ENCODE data around the gene MLXIPL.
"Not testable (repeated sequence)": the region's sequence is repeated elsewhere in the genome, so short reads cannot be mapped to it uniquely, and the experiment has no call there.

The MLXIPL gene

GRCh38 chr7:73613954-73614735, 10.2 kb downstream of the MLXIPL start:
- H3K4me3 ChIP-seq (ENCODE audit: control insufficient read depth, low read depth, low read length) = no peak overlapping the region
- no peak for TF ChIP-seq CTCF (conservative IDR thresholded peaks at IDR 0.05; ENCODE audit: control insufficient read depth, insufficient read depth, low read depth, low read length)
- no peak for DNase-seq (ENCODE audit: low read depth)

DNA sequence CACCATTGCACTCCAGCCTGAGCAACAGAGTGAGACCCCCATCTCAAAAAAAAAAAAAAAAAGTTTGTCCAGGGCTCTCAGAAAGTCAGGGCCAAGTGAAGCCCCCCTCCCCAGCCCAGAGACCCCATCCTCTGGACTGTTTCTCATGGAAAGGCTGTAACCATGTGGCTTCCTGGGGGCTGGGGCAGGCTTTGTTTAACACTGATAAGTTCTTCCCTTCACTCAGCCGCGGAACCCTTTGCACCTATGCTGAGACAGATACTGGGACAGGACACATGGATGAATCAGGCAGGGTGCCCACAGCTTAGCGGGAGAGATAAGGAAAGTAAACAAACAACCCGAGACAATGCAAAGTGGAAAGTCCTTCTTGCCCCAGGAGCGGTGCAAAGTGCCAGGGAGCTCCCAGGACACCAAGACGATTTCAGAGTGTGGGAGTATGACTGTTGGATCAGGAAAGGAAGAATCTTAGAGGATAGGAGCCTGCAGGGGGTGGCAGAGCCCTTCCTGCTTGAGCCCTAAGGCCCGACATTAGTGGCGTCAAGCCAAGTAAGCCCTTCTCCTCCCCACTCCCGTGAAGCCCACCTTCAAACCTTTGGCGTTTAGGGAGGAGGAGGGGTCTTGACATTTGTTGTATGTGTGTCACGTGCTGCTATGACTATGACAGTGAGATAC, 11.6 kb downstream of the MLXIPL start:
- TF ChIP-seq CTCF (conservative IDR thresholded peaks at IDR 0.05; ENCODE audit: control insufficient read depth, insufficient read depth, low read depth, low read length) = peak; percentile 16
- DNase-seq (ENCODE audit: low read depth) = peak; percentile 43
- no peak overlapping the region for H3K4me3 ChIP-seq (ENCODE audit: control insufficient read depth, low read depth, low read length)

GRCh38 chr7:73611017-73611555, 13.2 kb downstream of the MLXIPL start:
- H3K4me3 ChIP-seq (ENCODE audit: control insufficient read depth, low read depth, low read length) = no peak overlapping the region
- DNase-seq (ENCODE audit: low read depth) = no peak
- no peak for TF ChIP-seq CTCF (conservative IDR thresholded peaks at IDR 0.05; ENCODE audit: control insufficient read depth, insufficient read depth, low read depth, low read length)

DNA sequence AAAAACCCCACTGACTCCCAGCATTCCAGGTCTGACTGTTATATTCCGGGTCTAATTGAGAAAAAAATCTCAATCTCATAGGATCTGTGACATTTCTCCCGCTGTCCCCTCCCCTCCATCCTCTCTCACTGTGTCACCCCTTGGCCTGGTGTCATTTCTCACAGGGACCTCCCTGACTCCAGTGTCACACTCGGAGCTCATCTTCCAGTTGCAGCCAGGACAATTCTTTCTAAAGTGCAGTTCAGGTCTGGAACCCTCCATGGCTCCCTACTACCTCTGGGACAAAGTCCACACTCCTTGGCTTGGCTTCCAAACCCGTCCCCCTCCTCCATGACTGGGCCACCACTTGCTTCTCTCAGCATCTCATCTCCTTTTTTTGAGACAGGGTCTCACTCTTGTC, 14.2 kb downstream of the MLXIPL start:
- H3K4me3 ChIP-seq (ENCODE audit: control insufficient read depth, low read depth, low read length) = no peak overlapping the region

DNA sequence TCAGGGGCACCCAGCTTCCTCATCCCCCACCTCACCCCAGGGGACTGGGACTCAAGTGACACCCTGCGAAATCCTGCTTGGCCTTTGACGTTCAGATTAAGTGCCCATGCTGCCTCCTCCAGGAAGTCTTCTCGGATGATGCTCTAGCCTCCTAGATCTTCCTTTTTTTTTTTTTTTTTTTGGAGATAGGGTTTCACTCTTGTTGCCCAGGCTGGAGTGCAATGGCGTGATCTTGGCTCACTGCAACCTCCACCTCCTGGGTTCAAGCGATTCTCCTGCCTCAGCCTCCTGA, 16.7 kb downstream of the MLXIPL start:
- not testable (repeated sequence) for H3K4me3 ChIP-seq (ENCODE audit: control insufficient read depth, low read depth, low read length); DNase-seq (ENCODE audit: low read depth)

More for the DNA sequence above, 14.2 kb downstream of the MLXIPL start:
- DNase-seq (ENCODE audit: low read depth) = no peak
- no peak for TF ChIP-seq CTCF (conservative IDR thresholded peaks at IDR 0.05; ENCODE audit: control insufficient read depth, insufficient read depth, low read depth, low read length)

- no peak overlapping the region for H3K4me3 ChIP-seq (ENCODE audit: control insufficient read depth, low read depth, low read length)
- DNase-seq (ENCODE audit: low read depth) = peak; percentile 21
- TF ChIP-seq CTCF (conservative IDR thresholded peaks at IDR 0.05; ENCODE audit: control insufficient read depth, insufficient read depth, low read depth, low read length) = peak; percentile 88
These were observed 17.3 kb downstream of the MLXIPL start for GRCh38 chr7:73606801-73607691.
